OCI-LY7 (cell line): Measurements from ENCODE around the gene EP400. TPM values are rescaled to one million over a fixed set of nuclear protein-coding genes. Genes with fewer than 3 reads are reported as not detected.
"Not testable (repeated sequence)": the region's sequence is repeated elsewhere in the genome, so short reads cannot be mapped to it uniquely, and the experiment has no call there.

Experiments used
- BruUV-seq: library from RNA; stranded (reverse); fragments of 400-500 nt; replicated peaks from 2 replicates; lab custom pipeline; 2021; lab: Mats Ljungman, UMichigan
- CTCF ChIA-PET: fragments of 300-600 bp; sonication (Branson Sonifier 250); formaldehyde crosslinking; loops from one replicate; lab custom pipeline; 2022; ENCODE audit warnings: antibody characterized with exemption; ENCODE audit not compliant: unreplicated experiment; lab: Charles Lee
- POLR2A ChIA-PET: fragments of 300-600 bp; sonication (Branson Sonifier 250); formaldehyde crosslinking; loops from one replicate; lab custom pipeline; 2022; ENCODE audit warnings: antibody characterized with exemption; lab: Charles Lee
- DNase-seq: peaks from one replicate; pipeline ENCODE4 v3.0.0-alpha.2; 2015; ENCODE audit warnings: low spot score
- H2AFZ ChIP-seq: fragments of 200-600 bp; sonication (generic), shearing (Covaris generic); 2 replicates; pipeline ENCODE4 v1.6.1; 2014; ENCODE audit warnings: mild to moderate bottlenecking, antibody characterized with exemption, low read length, moderate library complexity
- H3K27ac ChIP-seq: fragments of 200-600 bp; sonication (generic); 2 replicates; pipeline ENCODE4 v1.5.1; 2014; ENCODE audit warnings: mixed run types, low read depth, mild to moderate bottlenecking, moderate library complexity, low read length, inconsistent platforms; ENCODE audit not compliant: poor library complexity, severe bottlenecking
- H3K36me3 ChIP-seq: fragments of 200-600 bp; sonication (generic); 2 replicates; pipeline ENCODE4 v1.6.1; 2014; ENCODE audit warnings: mild to moderate bottlenecking, antibody characterized with exemption, low read length, moderate library complexity, mixed read lengths; ENCODE audit not compliant: insufficient read depth
- H3K4me1 ChIP-seq: fragments of 200-600 bp; sonication (generic); 2 replicates; pipeline ENCODE4 v1.5.1; 2014; ENCODE audit warnings: mild to moderate bottlenecking, low read length; ENCODE audit not compliant: insufficient read depth, poor library complexity, severe bottlenecking
- H3K4me2 ChIP-seq: fragments of 200-600 bp; sonication (generic); 2 replicates; pipeline ENCODE4 v1.6.1; 2014; ENCODE audit warnings: mild to moderate bottlenecking, low read length
- H3K4me3 ChIP-seq: fragments of 200-600 bp; sonication (generic); 2 replicates; pipeline ENCODE4 v1.5.1; 2014; ENCODE audit warnings: mild to moderate bottlenecking, low read depth, low read length; ENCODE audit not compliant: poor library complexity, severe bottlenecking
- H3K79me2 ChIP-seq: fragments of 200-600 bp; sonication (generic); 2 replicates; pipeline ENCODE4 v1.6.1; 2016; ENCODE audit warnings: low read depth, mild to moderate bottlenecking, low read length, moderate library complexity, mixed read lengths; ENCODE audit not compliant: insufficient read depth
- H3K9me2 ChIP-seq: fragments of 200-600 bp; sonication (generic); 2 replicates; pipeline ENCODE4 v1.6.1; 2016; ENCODE audit warnings: mild to moderate bottlenecking, low read length, mixed read lengths; ENCODE audit not compliant: insufficient read depth
- H3K9me3 ChIP-seq: fragments of 200-600 bp; sonication (generic); 2 replicates; pipeline ENCODE4 v1.6.1; 2014; ENCODE audit warnings: mild to moderate bottlenecking, mixed run types, low read length, mixed read lengths
- H4K20me1 ChIP-seq: fragments of 200-600 bp; sonication (generic); 2 replicates; pipeline ENCODE4 v1.6.1; 2014; ENCODE audit warnings: mild to moderate bottlenecking, antibody characterized with exemption, low read length, moderate library complexity, mixed read lengths; ENCODE audit not compliant: insufficient read depth
- EZH2phosphoT487 ChIP-seq: fragments of 200-600 bp; sonication (generic); IDR thresholded peaks from 2 replicates; pipeline ENCODE4 v1.6.1; 2018; ENCODE audit warnings: low read depth, borderline replicate concordance, mild to moderate bottlenecking, mixed run types, antibody characterized with exemption, low read length, moderate library complexity, mixed read lengths
- intact Hi-C: fragments of 100-400 bp; cut with micrococcal nuclease; formaldehyde crosslinking; loops from one replicate; pipeline ENCODE4 v1.10.0; 2022; ENCODE audit not compliant: unreplicated experiment
- total RNA-seq, 2 experiments: library from RNA; depleted of rRNA in 1 of 2; stranded (reverse); fragments of >200 nt in 1 of 2; shearing (Covaris generic) in 1 of 2; gene quantifications; 2 replicates each; pipeline ENCODE4 v1.2.3, GENCODE V29; 2014 to 2022
- TF ChIP-seq, protein P1 (sequence below): fragments of 200-600 bp; sonication (generic); conservative IDR thresholded peaks from 2 replicates; pipeline ENCODE4 v1.5.1; 2014; ENCODE audit warnings: mild to moderate bottlenecking, antibody characterized with exemption, low read length, moderate library complexity, mixed read lengths

The EP400 gene
- total RNA-seq, 2 experiments from 2014 or later: 20.7 to 56.2 TPM

DNA sequence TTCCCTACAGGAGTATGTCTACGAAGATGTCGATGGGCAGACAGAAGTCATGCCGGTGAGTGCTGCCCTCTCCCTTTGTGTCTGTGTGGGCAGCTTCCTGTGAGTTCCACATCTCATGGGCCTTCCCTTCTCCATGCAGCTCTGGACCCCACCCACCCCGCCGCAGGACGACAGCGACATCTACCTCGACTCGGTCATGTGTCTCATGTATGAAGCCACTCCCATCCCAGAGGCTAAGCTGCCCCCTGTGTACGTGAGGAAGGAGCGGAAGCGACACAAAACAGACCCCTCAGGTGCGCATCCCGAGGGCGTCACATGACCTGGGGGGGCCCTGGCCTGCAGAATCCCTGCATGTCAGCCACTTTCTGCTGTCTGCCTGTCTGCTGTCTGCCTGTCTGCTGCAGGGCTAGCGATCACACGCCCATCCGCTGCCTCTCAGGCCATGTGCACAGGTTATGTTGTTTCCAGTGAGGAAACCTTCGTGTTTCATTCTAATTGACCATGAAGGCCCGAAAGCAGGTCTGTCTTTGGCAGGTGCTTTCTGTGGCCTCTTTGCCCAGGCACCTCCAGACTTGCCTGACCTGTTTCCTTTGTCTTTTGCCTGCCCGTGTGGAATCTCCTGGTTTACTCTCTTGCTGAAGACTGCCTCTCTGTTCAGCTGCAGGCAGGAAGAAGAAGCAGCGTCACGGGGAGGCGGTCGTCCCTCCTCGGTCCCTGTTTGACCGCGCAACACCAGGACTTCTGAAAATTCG, 95.1 kb downstream of the EP400 start:
- no peaks in the 10 kb centered on the region; the same call in 1 of the 2 replicates for H4K20me1 ChIP-seq
- no peaks in the 10 kb centered on the region for H3K79me2 ChIP-seq
- POLR2A ChIA-PET: no interaction called here
- no peaks in the 10 kb centered on the region for H3K9me2 ChIP-seq
- intact Hi-C loops: no loop called here
- TF ChIP-seq, protein P1, sequence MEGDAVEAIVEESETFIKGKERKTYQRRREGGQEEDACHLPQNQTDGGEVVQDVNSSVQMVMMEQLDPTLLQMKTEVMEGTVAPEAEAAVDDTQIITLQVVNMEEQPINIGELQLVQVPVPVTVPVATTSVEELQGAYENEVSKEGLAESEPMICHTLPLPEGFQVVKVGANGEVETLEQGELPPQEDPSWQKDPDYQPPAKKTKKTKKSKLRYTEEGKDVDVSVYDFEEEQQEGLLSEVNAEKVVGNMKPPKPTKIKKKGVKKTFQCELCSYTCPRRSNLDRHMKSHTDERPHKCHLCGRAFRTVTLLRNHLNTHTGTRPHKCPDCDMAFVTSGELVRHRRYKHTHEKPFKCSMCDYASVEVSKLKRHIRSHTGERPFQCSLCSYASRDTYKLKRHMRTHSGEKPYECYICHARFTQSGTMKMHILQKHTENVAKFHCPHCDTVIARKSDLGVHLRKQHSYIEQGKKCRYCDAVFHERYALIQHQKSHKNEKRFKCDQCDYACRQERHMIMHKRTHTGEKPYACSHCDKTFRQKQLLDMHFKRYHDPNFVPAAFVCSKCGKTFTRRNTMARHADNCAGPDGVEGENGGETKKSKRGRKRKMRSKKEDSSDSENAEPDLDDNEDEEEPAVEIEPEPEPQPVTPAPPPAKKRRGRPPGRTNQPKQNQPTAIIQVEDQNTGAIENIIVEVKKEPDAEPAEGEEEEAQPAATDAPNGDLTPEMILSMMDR: no peak
- TF ChIP-seq EZH2phosphoT487: no peak
- H3K4me3 ChIP-seq: no peak overlapping the region
- DNase-seq: no peak
- no peak overlapping the region for H3K4me2 ChIP-seq
- BruUV-seq: TSS peak; percentile 60
- H2AFZ ChIP-seq: no peak overlapping the region
- peaks cover 69% of the 10 kb centered on the region for H3K36me3 ChIP-seq
- H3K4me1 ChIP-seq: no peaks in the 10 kb centered on the region
- no peak overlapping the region for H3K27ac ChIP-seq
- CTCF ChIA-PET: no interaction called here
- no peaks in the 10 kb centered on the region for H3K9me3 ChIP-seq

DNA sequence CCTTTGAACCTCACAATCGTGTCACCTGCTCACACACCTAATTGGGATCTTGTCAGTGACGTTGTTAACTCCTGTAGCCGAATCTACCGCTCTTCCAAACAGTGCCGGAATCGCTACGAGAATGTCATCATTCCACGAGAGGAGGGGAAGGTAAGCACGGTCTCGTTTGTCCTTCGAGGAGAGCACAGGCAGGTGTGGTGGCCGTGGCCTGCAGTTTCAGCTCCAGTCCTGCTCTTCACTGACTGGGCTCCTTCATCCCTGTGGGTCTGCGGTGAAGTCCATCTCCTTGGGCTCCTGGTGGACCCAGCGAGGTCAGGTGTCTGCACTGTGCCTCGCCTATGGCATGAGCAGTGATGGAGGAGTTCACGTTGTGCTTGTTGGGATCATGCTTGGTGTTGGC, 96.0 kb downstream of the EP400 start:
- Histone ChIP-seq H3K4me2 (no peak overlapping the region), H3K4me3 (no peak overlapping the region), H3K9me2 (no peaks in the 10 kb centered on the region), H3K27ac (no peak overlapping the region), H3K9me3 (no peaks in the 10 kb centered on the region), H2AFZ (no peak overlapping the region), H3K4me1 (no peaks in the 10 kb centered on the region), H4K20me1 (no peaks in the 10 kb centered on the region; the same call in 1 of the 2 replicates), H3K36me3 (peaks cover 78% of the 10 kb centered on the region), H3K79me2 (no peaks in the 10 kb centered on the region)
- ChIA-PET POLR2A (interaction anchor here (0.6 kb wide), 1 partner anchor 590 kb away, joined by 4 read pairs; no protein-coding TSS in a partner anchor), CTCF (no interaction called here)
- TF ChIP-seq, protein P1: no peak
- no peak for TF ChIP-seq EZH2phosphoT487
- intact Hi-C loops: no loop called here
- no peak for DNase-seq
- BruUV-seq: no TSS peak

DNA sequence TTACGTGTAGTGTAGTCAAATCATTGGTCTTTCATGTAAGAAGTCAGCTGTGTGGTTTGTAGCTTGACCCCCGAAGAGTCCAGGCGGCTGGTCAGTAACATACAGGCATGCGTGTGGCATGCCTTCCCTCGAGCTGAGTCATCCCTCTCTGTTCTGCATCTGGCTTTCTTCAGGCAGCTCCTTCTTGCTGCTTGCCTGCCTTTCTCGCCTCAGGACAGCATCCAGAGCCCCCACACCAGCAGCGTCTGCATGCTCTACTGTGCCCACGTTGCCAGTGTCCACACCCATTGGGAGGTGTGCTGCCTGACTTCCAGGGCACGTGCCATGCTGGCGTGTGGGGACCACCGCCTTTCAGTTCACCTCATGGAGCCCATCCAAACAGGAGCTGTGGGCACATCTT, 96.8 kb downstream of the EP400 start:
- intact Hi-C loops: no loop called here
- H3K79me2 ChIP-seq: no peaks in the 10 kb centered on the region
- no peak overlapping the region for H3K4me3 ChIP-seq
- TF ChIP-seq, protein P1: no peak
- no peak for TF ChIP-seq EZH2phosphoT487
- ChIA-PET POLR2A (no interaction called here), CTCF (no interaction called here)
- no peaks in the 10 kb centered on the region for H4K20me1 ChIP-seq
- no peak overlapping the region for H3K4me2 ChIP-seq
- no peaks in the 10 kb centered on the region for H3K9me3 ChIP-seq
- H3K4me1 ChIP-seq: no peaks in the 10 kb centered on the region
- no peak overlapping the region for H2AFZ ChIP-seq
- DNase-seq: no peak
- no peaks in the 10 kb centered on the region for H3K9me2 ChIP-seq
- no TSS peak for BruUV-seq
- H3K27ac ChIP-seq: no peak overlapping the region
- H3K36me3 ChIP-seq: peaks cover 83% of the 10 kb centered on the region

DNA sequence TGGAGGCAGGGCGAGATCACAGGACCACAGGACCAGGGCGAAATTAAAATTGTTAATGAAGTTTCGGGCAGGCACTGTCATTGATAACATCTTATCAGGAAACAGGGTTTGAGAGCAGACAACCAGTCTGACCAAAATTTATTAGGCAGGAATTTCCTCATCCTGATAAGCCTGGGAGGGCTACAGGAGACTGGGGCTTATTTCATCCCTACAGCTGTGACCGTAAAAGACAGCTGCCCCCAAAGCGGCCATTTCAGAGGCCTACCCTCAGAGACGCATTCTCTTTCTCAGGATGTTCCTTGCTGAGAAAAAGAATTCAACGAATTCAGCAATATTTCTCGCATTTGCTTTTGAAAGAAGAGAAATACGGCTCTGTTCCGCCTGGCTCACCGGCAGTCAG, 97.9 kb downstream of the EP400 start:
- CTCF ChIA-PET, H3K4me2 ChIP-seq, H3K27ac ChIP-seq, BruUV-seq, DNase-seq, POLR2A ChIA-PET, H3K9me3 ChIP-seq, H3K4me3 ChIP-seq, intact Hi-C loops, H3K9me2 ChIP-seq, H2AFZ ChIP-seq, H3K4me1 ChIP-seq, H3K79me2 ChIP-seq, H4K20me1 ChIP-seq: not testable (repeated sequence)
- peaks cover 84% of the 10 kb centered on the region for H3K36me3 ChIP-seq
